G401 (cell line): ENCODE results near the gene TFCP2. TPM values are rescaled to one million over a fixed set of nuclear protein-coding genes. Genes with fewer than 3 reads are reported as not detected.

Experiments
- DNase-seq: peaks from one replicate; pipeline ENCODE4 v3.0.0-alpha.2; 2015; ENCODE audit warnings: low spot score
- in situ Hi-C: cut with HindIII; loops from 2 replicates; pipeline ENCODE4 v1.10.0; 2016; ENCODE audit warnings: low sequenced_read_pairs, mixed read lengths
- total RNA-seq: library from RNA; depleted of rRNA; stranded (reverse); fragments of >200 nt; shearing (Covaris generic); gene quantifications from 2 replicates; pipeline ENCODE4 v1.2.3, GENCODE V29; 2014

The TFCP2 gene
- total RNA-seq, 1 experiment from 2014 or later: 46.8 TPM

DNA sequence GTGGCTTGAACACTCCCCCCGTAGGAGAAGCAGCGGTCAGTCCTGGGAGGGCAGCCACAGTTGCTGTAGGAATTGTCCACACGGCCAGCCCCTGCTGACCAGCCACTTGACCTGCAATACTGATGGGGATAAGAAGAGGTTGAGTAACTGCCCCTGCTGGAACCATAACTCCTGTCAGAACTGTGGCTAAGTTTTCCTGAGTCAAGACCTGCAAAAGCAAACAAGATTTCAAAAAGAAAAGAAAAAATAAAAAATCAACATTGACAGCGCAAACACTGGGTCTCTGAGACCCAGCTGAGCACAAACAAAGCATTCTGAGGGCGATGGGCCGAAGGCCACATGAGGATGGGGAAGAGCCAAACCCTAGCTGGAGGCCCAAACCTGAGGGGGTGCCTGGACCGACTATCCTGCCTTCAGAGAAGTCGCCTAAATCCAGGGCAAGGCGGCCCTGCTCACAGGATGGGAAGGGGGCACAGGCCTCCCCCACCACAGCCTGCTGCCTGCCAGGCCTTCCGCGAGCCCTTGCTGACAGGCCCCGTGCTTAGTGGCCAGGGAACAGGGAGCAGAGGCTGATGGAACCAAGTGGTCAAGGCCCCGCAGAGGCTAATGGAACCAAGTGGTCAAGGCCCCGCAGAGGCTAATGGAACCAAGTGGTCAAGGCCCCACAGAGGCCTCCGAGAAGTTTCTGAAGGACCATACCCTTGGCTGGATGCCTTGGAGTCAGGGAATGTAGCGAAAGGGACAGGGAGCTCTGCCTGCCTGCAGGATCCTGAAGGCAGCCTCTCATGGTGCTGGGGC is 25.8 kb upstream of the TFCP2 start:
- no peak for DNase-seq
- in situ Hi-C loops: no loop called here

DNA sequence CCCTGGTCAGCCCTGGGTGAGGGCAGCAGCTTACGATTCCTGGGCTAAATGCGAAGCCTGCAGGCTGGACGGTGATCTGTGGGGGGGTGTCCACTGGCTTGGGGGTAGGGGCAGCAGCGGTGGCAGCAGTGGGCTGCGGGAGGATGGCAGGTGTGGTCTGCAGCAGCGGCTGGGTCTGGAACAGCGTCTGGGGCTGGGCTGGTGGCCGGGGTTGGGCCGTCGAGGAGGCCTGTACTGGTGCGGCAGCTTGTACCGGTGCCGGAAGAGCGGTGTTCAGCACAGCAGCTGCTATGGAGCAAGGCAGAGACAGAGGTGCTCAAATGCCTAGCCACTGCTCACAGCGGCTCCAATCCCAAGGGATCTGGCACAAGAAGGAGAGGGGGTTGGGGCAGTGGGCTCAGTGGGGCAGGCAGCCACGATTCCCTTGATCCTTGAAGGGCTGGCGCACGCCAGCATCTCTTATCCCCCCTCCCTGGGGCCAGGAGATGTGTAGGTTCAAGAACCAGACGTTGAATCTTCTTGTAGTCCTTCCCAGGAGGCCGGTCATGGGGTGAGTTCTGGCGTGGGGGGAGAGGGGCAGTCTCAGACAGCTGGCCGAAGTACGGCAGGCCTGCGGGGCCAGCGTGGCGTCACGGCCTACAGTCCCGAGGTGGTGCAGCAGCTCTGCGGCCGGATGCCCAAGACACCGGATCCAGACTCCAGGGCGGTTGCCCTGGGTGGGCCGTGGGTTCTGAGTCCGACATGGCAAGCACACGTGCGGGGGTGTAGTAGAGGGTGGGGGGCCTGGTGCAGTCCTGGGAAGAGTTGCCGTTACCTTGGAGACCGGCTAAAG is 25.0 kb upstream of the TFCP2 start:
- no peak for DNase-seq
- in situ Hi-C loops: no loop called here

DNA sequence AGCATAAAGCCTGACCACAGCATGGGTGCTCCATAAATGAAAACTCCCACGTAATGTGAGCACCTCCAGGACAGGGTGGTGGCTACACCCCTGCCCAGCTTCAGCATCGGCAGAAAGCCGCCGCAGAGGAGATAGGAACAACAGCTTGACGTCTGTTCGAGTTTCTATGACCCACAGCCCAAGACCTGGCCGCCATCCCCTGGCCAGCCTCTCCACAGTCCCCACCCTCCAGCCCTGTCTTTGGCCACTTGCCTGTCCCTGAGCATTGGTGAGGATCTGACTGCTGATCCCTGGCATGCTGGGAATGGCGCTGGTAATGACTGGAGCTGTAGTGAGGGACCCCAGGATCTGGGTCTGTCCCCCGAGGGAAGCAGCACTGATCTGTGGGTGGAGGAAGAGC is 23.6 kb upstream of the TFCP2 start:
- in situ Hi-C loops: no loop called here
- DNase-seq: no peak

DNA sequence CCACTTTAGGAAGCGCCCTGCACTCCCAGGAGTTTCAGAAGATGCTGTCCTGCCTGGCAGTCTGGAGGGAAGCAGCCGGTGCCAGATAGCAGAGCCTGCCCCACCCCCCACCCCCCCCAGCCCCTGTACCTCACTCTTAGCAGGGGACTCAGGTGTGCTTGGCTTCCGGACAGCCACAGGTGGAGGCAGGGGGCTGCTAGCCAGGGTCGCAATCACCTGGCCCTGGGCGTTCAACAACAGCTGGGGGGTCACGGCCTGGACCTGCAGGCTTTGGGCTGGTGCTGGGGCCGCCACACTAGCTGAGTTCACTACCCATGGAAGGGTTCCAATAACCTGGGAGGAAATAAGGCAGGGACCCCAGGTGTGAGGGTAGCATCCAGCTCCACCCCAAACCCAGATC is 22.9 kb upstream of the TFCP2 start:
- in situ Hi-C loops: no loop called here
- no peak for DNase-seq

DNA sequence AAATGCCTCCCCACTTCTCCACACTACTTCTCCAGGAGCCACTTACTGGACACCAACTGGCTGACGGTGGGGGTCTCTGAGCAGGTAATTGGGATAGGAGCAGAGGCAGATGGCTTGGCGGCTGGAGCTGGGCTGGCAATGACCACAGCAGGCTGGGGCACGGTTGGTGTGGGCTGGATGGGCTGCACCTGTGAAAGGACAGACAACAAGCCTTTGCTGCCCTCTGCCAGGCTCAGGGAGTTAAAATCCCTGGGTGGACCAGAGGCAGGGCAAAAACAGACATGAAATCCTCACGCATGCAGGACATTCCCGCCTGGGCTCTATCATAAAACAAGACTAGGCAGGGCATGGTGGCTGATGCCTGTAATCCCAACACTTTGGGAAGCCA is 19.3 kb upstream of the TFCP2 start:
- in situ Hi-C loops: no loop called here
- DNase-seq: peak; percentile 49

DNA sequence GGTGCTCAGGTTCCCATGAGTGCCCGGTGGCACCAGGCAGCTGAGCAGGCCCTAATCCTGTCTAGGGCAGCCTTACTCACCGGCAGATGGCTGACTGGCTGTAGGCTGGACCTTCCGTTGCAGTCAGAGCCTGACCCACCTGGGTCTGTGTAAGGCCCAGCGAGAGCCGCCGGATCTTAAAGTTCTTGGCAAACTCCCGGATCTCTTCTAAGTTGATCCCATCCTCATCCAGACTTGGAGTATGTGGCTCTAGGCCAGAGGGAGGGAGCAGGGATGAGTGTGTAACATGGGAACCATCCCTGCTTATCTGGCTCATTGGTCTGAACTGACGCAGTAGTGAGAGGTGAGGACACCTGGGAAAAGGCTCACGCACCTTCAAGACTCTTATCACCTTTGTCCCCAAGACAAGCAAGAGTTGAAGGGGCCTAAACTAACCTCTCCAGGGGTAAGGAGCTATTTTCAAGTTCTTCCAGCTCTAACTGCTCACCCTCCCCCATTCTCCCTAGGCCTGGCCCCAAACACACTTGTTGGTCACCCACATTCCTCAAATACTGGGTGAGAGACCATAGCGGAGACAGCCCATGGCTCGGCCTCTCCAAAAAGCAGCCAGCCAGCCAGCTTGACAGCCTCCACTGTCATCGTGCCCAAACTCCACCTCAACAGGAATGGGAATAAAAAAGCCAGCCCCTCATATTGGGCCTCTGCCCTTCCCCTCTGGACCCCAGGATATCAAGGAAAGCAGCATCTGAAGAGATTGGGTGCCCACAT is 18.8 kb upstream of the TFCP2 start:
- no peak for DNase-seq
- in situ Hi-C loops: no loop called here

DNA sequence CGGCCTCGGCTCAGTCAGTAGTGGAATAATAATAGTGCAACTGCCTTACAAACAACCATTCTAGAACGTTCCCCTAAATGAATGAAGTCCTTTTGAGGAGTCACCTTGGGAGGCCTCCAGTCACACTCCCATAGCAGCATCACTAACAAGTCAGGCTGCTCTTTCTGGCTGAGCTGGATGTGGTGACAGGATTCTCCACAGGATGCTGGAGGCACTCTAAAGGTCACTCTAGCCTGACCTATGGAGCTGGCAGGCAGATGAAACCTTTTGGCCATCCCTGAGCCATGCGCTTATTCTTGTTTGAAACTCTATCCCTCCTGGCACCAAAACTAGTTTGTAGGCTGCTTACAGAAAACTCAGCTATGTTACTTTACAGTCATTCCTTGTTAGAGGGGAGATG is 17.9 kb upstream of the TFCP2 start:
- no peak for DNase-seq
- in situ Hi-C loops: no loop called here

DNA sequence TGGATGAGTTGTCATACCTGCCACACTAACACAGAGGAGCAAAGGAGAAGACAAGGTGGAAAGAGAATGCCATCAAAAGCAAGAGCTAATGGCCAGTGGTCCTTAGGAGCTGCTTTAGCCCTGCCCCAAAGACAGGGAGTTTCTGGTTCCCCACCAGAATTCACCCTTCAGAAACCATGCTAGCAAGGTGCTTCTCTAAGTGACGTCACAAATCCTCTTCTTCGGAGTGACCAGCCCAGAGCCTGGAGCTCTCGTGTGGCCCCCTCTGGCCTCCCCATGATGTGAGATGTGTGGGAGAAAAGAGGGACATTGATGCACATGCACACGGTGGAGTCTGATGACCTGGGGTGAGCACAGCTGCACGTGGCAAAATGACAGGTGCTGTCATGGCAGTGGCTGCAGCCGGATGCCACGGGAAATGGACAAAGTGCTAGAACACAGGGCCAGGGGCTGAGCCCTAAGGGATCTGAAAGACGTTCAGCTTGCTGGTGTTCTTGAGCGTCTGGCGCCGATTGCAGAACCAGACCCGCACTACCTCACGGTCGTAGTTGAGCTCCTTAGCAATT is 16.9 kb upstream of the TFCP2 start:
- in situ Hi-C loops: no loop called here
- DNase-seq: no peak

DNA sequence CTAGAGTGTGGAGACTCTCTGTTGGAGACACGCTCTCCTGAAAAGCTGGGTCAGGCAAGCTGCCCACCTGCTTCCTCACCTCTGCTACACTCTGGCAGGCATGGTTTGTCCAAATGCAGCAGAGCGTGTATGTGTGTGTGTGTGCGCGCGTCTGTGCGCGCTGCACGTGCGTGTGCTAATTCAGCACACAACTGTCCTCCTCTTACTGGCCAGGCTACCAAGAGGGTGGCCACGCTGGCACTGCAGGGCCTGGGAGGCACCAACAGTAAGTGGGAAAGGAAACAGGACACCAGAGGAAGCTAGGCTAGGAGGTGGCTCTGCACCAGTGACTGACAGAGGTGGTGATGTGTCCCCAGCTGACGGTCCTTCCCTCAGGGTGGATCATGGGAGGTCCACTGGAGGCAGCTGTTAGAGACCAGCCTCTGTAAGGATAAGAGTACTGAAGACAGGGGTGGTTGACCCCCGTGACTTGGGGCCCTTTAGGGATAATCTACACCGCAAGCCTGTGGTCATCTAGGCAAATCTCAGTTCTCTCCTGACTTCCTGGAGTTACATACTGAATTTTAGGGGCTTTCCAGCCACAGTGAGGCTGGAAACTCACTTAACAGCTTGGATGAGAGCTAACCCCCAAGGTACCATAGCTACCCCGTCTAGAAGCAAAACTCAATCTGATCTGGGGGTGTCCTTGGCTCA is 15.6 kb upstream of the TFCP2 start:
- in situ Hi-C loops: no loop called here
- DNase-seq: no peak

DNA sequence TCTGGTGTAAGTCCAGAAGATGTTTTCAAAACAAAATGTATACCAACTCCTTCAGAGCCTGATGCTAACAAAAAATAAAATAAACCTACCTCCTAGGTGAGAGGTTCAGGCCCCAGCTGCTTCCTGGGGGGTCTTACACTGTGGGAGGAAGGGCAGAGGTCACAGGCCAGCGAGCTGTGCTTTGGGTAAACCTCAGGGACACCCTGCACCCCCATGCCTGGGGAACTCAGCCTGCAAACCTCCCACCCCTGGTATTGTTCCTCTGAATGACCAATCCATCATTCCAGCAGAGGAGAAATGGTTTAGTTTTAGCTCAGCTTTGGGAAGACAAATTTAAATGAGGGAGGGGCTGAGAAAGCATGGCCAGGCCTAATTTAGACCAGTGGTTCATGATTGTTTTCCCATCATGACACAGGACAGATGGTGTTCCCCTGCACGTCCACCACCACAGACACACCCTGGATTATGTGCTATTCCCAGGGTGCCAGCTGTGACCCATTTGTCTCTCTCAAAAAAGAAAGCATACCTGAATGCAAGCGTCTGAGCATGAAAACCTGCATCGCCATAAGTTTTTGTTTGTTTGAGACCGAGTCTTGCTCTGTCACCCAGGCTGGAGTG is 14.5 kb upstream of the TFCP2 start:
- in situ Hi-C loops: no loop called here
- no peak for DNase-seq

DNA sequence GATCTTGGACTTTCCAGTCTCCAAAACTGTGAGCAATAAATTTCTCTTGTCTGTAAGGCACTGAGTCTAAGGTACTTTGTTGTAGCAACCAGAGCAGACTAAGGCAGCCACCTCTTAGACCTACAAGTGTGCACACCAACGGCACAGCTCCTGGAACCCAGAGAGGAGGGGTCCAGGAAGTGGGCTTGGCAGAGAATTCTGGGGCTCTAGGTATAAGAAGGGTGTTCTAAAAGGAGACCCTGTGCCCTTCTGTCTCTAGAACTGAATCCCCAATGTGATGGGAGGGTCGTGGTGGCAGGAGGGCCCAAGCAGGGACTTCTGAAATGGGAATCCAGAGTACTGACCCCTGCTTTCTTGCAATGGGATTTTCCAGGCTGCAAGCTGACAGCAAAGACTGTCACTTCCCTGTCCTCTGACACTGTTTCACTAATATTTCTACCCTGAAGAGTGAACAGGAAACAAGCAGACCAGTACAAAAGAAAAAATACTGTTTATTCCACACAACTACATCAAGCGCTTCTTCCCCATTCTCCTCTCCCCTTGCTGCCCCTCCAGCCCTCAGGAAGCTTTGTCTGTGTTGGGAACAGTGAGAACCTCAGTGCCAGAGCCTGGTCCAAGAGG is 13.6 kb upstream of the TFCP2 start:
- in situ Hi-C loops: no loop called here
- no peak for DNase-seq

DNA sequence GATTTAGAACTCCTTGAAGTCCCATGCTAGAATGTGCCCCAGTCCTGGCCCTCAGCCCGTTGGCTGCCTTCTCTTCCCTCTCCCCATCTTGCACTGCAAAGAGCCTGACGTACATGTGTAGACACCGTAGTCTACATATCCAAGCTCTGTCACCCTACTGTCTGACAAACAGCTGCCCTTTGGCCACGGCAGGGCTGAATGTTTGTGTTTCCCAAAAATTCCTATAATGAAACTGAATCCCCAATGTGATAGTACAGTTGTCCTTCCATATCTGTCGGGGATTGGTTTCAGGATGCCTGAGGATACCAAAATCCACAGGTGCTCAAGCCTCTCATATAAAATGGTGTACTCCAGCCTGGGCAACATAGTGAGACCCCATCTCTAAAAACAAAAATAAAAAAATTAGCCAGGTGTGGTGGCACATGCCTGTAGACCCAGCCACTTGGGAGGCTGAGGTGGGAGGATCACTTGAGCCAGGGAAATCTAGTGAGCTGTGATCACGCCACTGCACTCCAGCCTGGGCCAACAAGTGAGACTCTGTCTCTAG is 12.3 kb upstream of the TFCP2 start:
- in situ Hi-C loops: no loop called here
- no peak for DNase-seq

DNA sequence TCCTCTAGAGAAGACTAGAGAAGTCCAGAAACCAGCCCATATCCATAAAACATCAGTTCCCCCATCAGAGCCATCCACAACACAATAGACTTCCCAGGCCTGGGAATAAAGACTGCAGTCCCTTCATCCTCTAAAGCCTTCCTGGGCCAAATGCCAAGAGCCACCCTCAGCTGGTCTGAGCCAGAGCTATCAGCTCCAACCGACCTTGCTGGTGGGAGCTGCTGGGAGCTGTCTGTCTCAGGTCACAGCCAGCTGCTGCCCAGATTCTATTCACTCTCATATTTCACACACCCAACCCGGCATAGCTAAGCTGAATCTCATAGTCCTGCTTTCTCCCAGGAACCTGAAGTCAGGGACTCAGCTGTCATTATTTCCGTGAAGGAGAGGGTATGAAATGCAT is 10.9 kb upstream of the TFCP2 start:
- no peak for DNase-seq
- in situ Hi-C loops: no loop called here

DNA sequence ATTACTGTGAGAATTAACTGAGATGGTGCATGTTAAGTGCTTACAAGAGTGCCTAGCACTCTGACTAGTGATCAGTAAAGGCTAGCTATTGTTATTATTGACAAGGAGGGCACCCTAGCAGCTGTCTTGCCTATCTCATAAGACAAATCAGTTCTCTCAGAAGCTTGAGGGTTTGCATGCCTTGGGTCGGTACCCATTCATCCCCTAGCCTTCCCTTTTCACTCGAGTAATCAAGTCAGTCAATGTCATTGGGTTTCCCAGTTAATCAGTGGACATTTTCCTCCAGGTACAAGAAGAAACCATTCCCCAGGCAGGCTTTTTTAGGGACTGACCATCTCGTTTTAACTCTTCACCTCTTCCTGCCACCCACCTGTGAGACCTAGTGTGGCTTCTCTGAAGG is 10.4 kb upstream of the TFCP2 start:
- DNase-seq: no peak
- in situ Hi-C loops: no loop called here

DNA sequence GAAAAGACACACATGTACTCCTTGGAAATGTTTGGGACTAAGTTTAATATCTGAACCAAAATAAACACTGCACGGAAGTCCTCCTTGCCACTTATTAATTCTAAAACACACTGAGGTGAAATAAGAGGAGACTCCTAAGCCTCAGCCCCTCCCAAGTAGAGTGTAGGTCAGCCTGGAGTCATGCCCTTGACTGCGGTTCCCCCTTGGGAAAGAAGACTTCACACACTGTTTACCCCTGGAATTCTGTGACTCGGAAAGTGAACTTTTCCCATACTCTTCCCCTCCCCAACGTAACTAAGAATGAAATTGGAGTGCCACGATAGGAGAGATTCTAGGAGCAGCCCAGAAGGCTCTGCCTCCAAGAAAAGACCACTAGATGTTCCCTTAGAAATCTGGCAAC is 8.6 kb upstream of the TFCP2 start:
- in situ Hi-C loops: no loop called here
- no peak for DNase-seq

DNA sequence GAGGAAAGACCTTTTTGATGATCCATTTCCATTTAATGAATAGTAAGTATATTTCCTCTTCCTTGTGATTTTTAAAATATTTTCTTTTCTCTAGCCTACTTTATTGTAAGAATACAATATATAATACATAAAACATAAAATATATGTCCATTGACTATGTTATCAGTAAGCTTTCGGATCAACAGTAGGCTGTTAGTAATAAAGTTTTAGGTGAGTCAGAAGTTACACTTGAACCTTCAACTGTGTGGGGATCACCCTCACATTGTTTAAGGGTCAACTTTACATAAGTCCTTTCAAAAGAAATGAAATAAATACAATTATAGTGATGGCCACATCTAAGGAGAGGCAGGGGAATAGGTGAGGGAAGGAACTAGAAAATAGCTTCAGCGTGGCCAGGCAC is 5.0 kb upstream of the TFCP2 start:
- DNase-seq: no peak
- in situ Hi-C loops: no loop called here

DNA sequence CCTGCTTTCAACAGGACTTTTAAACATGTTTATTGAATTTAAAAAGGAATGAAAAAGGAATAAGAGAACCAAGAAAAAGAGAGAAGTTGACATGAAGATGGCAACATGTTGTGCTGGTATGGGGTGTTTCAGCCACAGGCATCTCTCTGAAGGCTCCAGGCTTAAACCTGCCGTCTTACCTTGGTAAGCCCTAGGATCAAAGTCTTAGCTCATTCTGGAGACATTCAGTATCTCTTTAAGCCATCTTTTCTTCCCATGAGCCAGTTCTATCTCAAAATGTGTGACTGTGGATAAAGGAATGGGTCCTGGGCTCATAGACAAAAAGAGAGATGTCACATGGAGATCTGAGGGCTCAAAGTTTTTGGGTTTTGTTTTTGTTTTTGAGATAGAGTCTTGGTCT is 1.6 kb upstream of the TFCP2 start:
- no peak for DNase-seq
- in situ Hi-C loops: no loop called here

DNA sequence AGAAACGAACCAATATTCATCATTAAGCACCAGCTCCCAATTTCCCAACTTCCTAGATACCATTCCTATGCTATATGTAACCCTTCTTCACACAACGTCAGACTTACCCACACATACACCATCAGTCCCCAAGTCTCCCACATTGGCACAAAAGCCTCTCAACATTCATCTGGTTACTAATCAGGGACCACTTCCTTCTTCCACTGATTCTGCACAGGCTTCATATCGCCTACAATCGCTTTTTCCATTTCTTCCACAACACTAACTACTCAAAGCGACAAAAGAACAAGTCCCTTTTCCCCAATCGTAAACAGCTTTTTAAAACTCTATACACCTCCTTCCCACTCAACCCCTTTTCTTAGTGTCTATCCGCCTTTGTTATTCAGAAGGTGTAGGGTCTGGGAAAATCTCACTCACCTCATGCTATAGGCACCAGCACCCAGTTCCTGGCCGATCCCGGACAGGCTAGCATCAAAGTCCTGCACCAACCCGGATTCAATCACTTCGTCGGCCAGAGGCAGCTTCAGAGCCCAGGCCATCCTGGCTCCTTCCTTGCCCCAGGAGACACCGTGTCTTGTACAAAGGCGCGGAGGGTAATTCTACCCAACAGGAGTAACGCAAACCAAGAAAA is 936 bp downstream of the TFCP2 start:
- DNase-seq: peak; percentile 54
- in situ Hi-C loops: no loop called here
